Measurements from ENCODE around the gene PTPRM. TPM values are rescaled to one million over a fixed set of nuclear protein-coding genes. Genes with fewer than 3 reads are reported as not detected.

Gene PTPRM
- total and polyA plus RNA-seq, 2 donors (not counting 3 experiments of a cell fraction or from before 2014, with no cell fraction given) = 37.4 to 43.7 TPM

DNA sequence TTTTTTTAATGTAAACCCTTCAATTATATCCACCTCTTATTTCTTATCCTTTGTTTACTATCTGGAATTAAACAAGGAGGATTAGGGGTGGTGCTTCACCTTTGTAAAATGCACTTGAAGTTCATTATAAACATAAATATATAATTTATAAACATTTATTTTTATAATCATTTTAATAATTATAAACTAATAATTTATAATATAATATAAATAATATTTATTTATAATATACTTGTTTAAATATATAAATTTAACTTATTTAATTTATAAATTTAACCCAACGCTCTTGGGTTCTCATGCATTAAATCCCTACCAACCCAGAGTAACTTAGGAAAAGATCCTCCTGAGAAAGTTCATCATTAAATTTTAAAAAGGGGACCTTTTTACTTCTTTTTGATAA lies 452.5 kb downstream of the PTPRM start:
- no peak overlapping the region for H2AFZ ChIP-seq (ENCODE audit: low read depth, low read length)
- H3K27ac ChIP-seq (ENCODE audit: insufficient read depth, low read depth, low read length) = no peak overlapping the region
- FAIRE-seq (no peak), DNase-seq (ENCODE audit: low read depth, low spot score) (no peak)
- no peaks in the 10 kb centered on the region for H3K36me3 ChIP-seq (ENCODE audit: control insufficient read depth in 2 of 2, extremely low read depth in 1 of 2, insufficient read depth in 2 of 2, low read length in 2 of 2)
- no TSS peak for BruUV-seq (replicated peaks)
- H3K4me3 ChIP-seq (replicated peaks in 1 of 3; ENCODE audit: insufficient read depth in 1 of 3, low read depth in 1 of 3, low read length in 3 of 3) = no peak overlapping the region
- no peak overlapping the region for H3K9ac ChIP-seq (replicated peaks; ENCODE audit: extremely low read depth, insufficient read depth, low read length)
- no peaks in the 10 kb centered on the region for H4K20me1 ChIP-seq (replicated peaks; ENCODE audit: control insufficient read depth, extremely low read depth, insufficient read depth, low read length)
- no peak for TF ChIP-seq POLR2AphosphoS5 (IDR thresholded peaks at IDR 0.05; ENCODE audit: insufficient read depth, low read depth, low read length)
- TF ChIP-seq JUN (IDR thresholded peaks at IDR 0.05; ENCODE audit: borderline replicate concordance, insufficient read depth, insufficient read length, low read depth) = no peak
- TF ChIP-seq, protein P1, sequence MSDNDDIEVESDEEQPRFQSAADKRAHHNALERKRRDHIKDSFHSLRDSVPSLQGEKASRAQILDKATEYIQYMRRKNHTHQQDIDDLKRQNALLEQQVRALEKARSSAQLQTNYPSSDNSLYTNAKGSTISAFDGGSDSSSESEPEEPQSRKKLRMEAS (IDR thresholded peaks at IDR 0.05; ENCODE audit: insufficient read depth, insufficient read length) = no peak
- TF ChIP-seq EZH2 (IDR thresholded peaks at IDR 0.05; ENCODE audit: borderline replicate concordance, low read depth, low read length, severe bottlenecking) = no peak
- TF ChIP-seq, protein P2, sequence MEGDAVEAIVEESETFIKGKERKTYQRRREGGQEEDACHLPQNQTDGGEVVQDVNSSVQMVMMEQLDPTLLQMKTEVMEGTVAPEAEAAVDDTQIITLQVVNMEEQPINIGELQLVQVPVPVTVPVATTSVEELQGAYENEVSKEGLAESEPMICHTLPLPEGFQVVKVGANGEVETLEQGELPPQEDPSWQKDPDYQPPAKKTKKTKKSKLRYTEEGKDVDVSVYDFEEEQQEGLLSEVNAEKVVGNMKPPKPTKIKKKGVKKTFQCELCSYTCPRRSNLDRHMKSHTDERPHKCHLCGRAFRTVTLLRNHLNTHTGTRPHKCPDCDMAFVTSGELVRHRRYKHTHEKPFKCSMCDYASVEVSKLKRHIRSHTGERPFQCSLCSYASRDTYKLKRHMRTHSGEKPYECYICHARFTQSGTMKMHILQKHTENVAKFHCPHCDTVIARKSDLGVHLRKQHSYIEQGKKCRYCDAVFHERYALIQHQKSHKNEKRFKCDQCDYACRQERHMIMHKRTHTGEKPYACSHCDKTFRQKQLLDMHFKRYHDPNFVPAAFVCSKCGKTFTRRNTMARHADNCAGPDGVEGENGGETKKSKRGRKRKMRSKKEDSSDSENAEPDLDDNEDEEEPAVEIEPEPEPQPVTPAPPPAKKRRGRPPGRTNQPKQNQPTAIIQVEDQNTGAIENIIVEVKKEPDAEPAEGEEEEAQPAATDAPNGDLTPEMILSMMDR (IDR thresholded peaks at IDR 0.05; ENCODE audit: extremely low read depth in 1 of 2, insufficient read depth in 1 of 2, low read depth in 1 of 2, low read length in 2 of 2) = no peak
- no peak for TF ChIP-seq POLR2A (IDR thresholded peaks at IDR 0.05; ENCODE audit: low read depth, low read length)
- POLR2A ChIA-PET = no interaction called here
- H3K9me1 ChIP-seq (replicated peaks; ENCODE audit: control insufficient read depth, extremely low read depth, insufficient read depth, low read length) = no peaks in the 10 kb centered on the region
- H3K79me2 ChIP-seq (ENCODE audit: control insufficient read depth, insufficient read depth, low read length) = no peaks in the 10 kb centered on the region
- H3K4me1 ChIP-seq (ENCODE audit: control insufficient read depth, extremely low read depth, insufficient read depth, low read length) = no peaks in the 10 kb centered on the region
- CTCF ChIA-PET = no interaction called here
- dilution Hi-C loops (cut with MboI; ENCODE audit: extremely low pct_ligation_motif_present, low sequenced_read_pairs) = no loop called here
- no peak overlapping the region for H3K4me2 ChIP-seq (ENCODE audit: insufficient read depth, low read length)
- no peaks in the 10 kb centered on the region for H3K9me3 ChIP-seq (replicated peaks; ENCODE audit: control insufficient read depth, insufficient read depth, low read length)
- intact Hi-C loops (cut with micrococcal nuclease) = no loop called here
- no peaks in the 10 kb centered on the region for H3K27me3 ChIP-seq (ENCODE audit: control insufficient read depth in 2 of 2, insufficient read depth in 2 of 2, low read length in 2 of 2)

All from endothelial cell of umbilical vein (primary cell).